PC-9 (cell line): ENCODE measurements around the gene CAVIN1. TPM values are rescaled to one million over a fixed set of nuclear protein-coding genes. Genes with fewer than 3 reads are reported as not detected.
"Not testable (repeated sequence)": the region's sequence is repeated elsewhere in the genome, so short reads cannot be mapped to it uniquely, and the experiment has no call there.

Experiments
- BruUV-seq: library from RNA; stranded (reverse); fragments of 400-500 nt; replicated peaks from 2 replicates; lab custom pipeline; 2021; lab: Mats Ljungman, UMichigan
- CTCF ChIA-PET: fragments of 300-600 bp; sonication (Branson Sonifier 250); formaldehyde crosslinking; loops from one replicate; lab custom pipeline; 2022; ENCODE audit warnings: antibody characterized with exemption; lab: Charles Lee
- POLR2A ChIA-PET: fragments of 300-600 bp; sonication (Branson Sonifier 250); formaldehyde crosslinking; loops from one replicate; lab custom pipeline; 2022; ENCODE audit warnings: antibody characterized with exemption; ENCODE audit not compliant: unreplicated experiment; lab: Charles Lee
- DNase-seq, 2 experiments: peaks; one replicate each; pipeline versions ENCODE4 v3.0.0 to v3.0.0-alpha.2; 2015 to 2022; ENCODE audit warnings: mixed read lengths in 1 of 2
- H2AFZ ChIP-seq: fragments of 200-600 bp; sonication (generic); 2 replicates; pipeline ENCODE4 v1.8.1; 2017; ENCODE audit warnings: antibody characterized with exemption
- H3F3A ChIP-seq: fragments of 200-600 bp; sonication (generic); 2 replicates; pipeline ENCODE4 v1.8.1; 2017; ENCODE audit warnings: antibody characterized with exemption, mild to moderate bottlenecking, low read depth; ENCODE audit not compliant: insufficient read depth
- H3K27ac ChIP-seq: fragments of 200-600 bp; sonication (generic); 2 replicates; pipeline ENCODE4 v1.6.1; 2016; ENCODE audit warnings: mixed run types
- H3K27me3 ChIP-seq: fragments of 200-600 bp; sonication (generic); 2 replicates; pipeline ENCODE4 v1.6.1; 2016; ENCODE audit warnings: low read depth, mixed run types; ENCODE audit not compliant: insufficient read depth
- H3K36me3 ChIP-seq: fragments of 200-600 bp; sonication (generic); 2 replicates; pipeline ENCODE4 v1.6.1; 2016; ENCODE audit warnings: low read depth, mixed run types
- H3K4me1 ChIP-seq: fragments of 200-600 bp; sonication (generic); replicated peaks from 2 replicates; pipeline ENCODE4 v1.6.1; 2016; ENCODE audit warnings: mixed run types; ENCODE audit not compliant: insufficient read depth
- H3K4me2 ChIP-seq: fragments of 200-600 bp; sonication (generic); 2 replicates; pipeline ENCODE4 v1.6.1; 2017; ENCODE audit warnings: mixed run types
- H3K4me3 ChIP-seq: fragments of 200-600 bp; sonication (generic); 2 replicates; pipeline ENCODE4 v1.6.1; 2016; ENCODE audit warnings: mixed run types
- H3K79me2 ChIP-seq: fragments of 200-600 bp; sonication (generic); 2 replicates; pipeline ENCODE4 v1.6.1; 2017; ENCODE audit warnings: low read depth, mixed run types
- H3K9me2 ChIP-seq: fragments of 200-600 bp; sonication (generic); 2 replicates; pipeline ENCODE4 v1.8.1; 2017; ENCODE audit warnings: mild to moderate bottlenecking; ENCODE audit not compliant: insufficient read depth
- H3K9me3 ChIP-seq: fragments of 200-600 bp; sonication (generic); 2 replicates; pipeline ENCODE4 v1.8.1; 2016; ENCODE audit warnings: low read depth; ENCODE audit not compliant: insufficient read depth
- H4K20me1 ChIP-seq: fragments of 200-600 bp; sonication (generic); 2 replicates; pipeline ENCODE4 v1.8.1; 2017; ENCODE audit not compliant: insufficient read depth
- CTCF ChIP-seq: fragments of 200-600 bp; sonication (generic); conservative IDR thresholded peaks from 2 replicates; pipeline ENCODE4 v1.6.1; 2017; ENCODE audit warnings: mixed run types, antibody characterized with exemption, mild to moderate bottlenecking, moderate library complexity
- EZH2 ChIP-seq: fragments of 200-600 bp; sonication (generic); IDR thresholded peaks from 2 replicates; pipeline ENCODE4 v1.8.0; 2017; ENCODE audit warnings: antibody characterized with exemption, low read depth
- intact Hi-C: fragments of 100-400 bp; cut with micrococcal nuclease; formaldehyde crosslinking; loops from one replicate; pipeline ENCODE4 v1.10.0; 2022; ENCODE audit not compliant: unreplicated experiment
- total RNA-seq: library from RNA; stranded (reverse); gene quantifications from 2 replicates; pipeline ENCODE4 v1.2.3, GENCODE V29; 2021

CAVIN1 gene
- total RNA-seq, 1 experiment from 2014 or later, result 170 TPM

GRCh38 chr17:42421507-42422338 lies 1.3 kb downstream of the CAVIN1 start:
- Histone ChIP-seq H4K20me1 (no peaks in the 10 kb centered on the region; the same call in 1 of the 2 replicates), H3K4me2 (peak overlapping the region; percentile 90), H3K27ac (no peak overlapping the region), H3K79me2 (peaks cover 50% of the 10 kb centered on the region), H3K36me3 (no peaks in the 10 kb centered on the region), H3F3A (peaks cover 35% of the 10 kb centered on the region), H2AFZ (peak overlapping the region; percentile 79), H3K9me3 (no peaks in the 10 kb centered on the region), H3K9me2 (no peaks in the 10 kb centered on the region), H3K4me3 (peak overlapping the region; percentile 76), H3K4me1 (peaks cover 37% of the 10 kb centered on the region), H3K27me3 (no peaks in the 10 kb centered on the region)
- intact Hi-C loops, result loop anchor here (2.0 to 5.0 kb wide), 2 partner anchors 33 to 256 kb away; partner anchors contain the start of genes PLEKHH3 and STAT3
- no peak for TF ChIP-seq CTCF
- TF ChIP-seq EZH2, result no peak
- ChIA-PET CTCF (no interaction called here), POLR2A (interaction anchor here (0.6 to 1.6 kb wide), 3 partner anchors 12 to 560 kb away, joined by 6 to 22 read pairs (median 8); no protein-coding TSS in a partner anchor)
- peak in 1 of 2 experiments; percentile 63 for DNase-seq
- no TSS peak for BruUV-seq

- no peaks in the 10 kb centered on the region for H3K36me3 ChIP-seq
These were observed 1.9 kb downstream of the CAVIN1 start for GRCh38 chr17:42421136-42421506.

GRCh38 chr17:42417981-42418380 lies 5.1 kb downstream of the CAVIN1 start:
- Histone ChIP-seq H3K4me1 (peaks cover 35% of the 10 kb centered on the region), H3K79me2 (peaks cover 73% of the 10 kb centered on the region), H3F3A (peaks cover 28% of the 10 kb centered on the region)
- H3K36me3 ChIP-seq, H3K4me3 ChIP-seq, CTCF ChIA-PET, H2AFZ ChIP-seq, H3K27me3 ChIP-seq, H3K4me2 ChIP-seq, H4K20me1 ChIP-seq, H3K27ac ChIP-seq, DNase-seq, H3K9me3 ChIP-seq, H3K9me2 ChIP-seq, BruUV-seq, intact Hi-C loops, POLR2A ChIA-PET: not testable (repeated sequence)

More at GRCh38 chr17:42421136-42421506, 1.9 kb downstream of the CAVIN1 start:
- Histone ChIP-seq H3K79me2 (peaks cover 53% of the 10 kb centered on the region), H3K27ac (no peak overlapping the region), H3K4me3 (peak overlapping the region; percentile 76; the same call in 1 of the 2 replicates), H4K20me1 (no peaks in the 10 kb centered on the region; the same call in 1 of the 2 replicates), H2AFZ (no peak overlapping the region), H3K4me1 (peaks cover 37% of the 10 kb centered on the region), H3K4me2 (peak overlapping the region; percentile 90), H3K9me3 (no peaks in the 10 kb centered on the region), H3K9me2 (no peaks in the 10 kb centered on the region), H3K27me3 (no peaks in the 10 kb centered on the region), H3F3A (peaks cover 35% of the 10 kb centered on the region)
- no TSS peak for BruUV-seq
- intact Hi-C loops, result loop anchor here (5.0 kb wide), 1 partner anchor 256 kb away; the partner anchor contains the start of gene PLEKHH3
- DNase-seq, result no peak
- TF ChIP-seq EZH2 (no peak), CTCF (no peak)
- POLR2A ChIA-PET, result interaction anchor here (0.7 to 1.2 kb wide), 2 partner anchors 25 to 99 kb away, joined by 4 to 8 read pairs; no protein-coding TSS in a partner anchor
- CTCF ChIA-PET, result interaction anchor here (1.3 kb wide), 1 partner anchor 12 kb away, joined by 3 read pairs; no protein-coding TSS in a partner anchor
